A549 (cell line): ENCODE measurements around the gene C1S. TPM values are rescaled to one million over a fixed set of nuclear protein-coding genes. Genes with fewer than 3 reads are reported as not detected.

Experiments used
- ATAC-seq, 2 experiments: fragments of 200-7000 bp in 1 of 2; fragments of >200 bp in 1 of 2; cut with Nextera tagmentation in 1 of 2; cut with Tn5 transposase in 1 of 2; 3 replicates each; pipeline versions ENCODE4 v1.8.0 to v1.9.1; 2018 to 2020; ENCODE audit warnings: mild to moderate bottlenecking in 1 of 2, moderate library complexity in 1 of 2
- CTCF ChIA-PET: fragments of 300-600 bp; sonication (Branson Sonifier 250); formaldehyde crosslinking; extraction: SDS; loops from one replicate; lab custom pipeline; 2021; ENCODE audit warnings: antibody characterized with exemption, inconsistent platforms; lab: Yijun Ruan, JAX
- POLR2A ChIA-PET: fragments of 350-600 bp; formaldehyde crosslinking; extraction: SDS; loops from one replicate; lab custom pipeline; 2021; ENCODE audit warnings: antibody characterized with exemption, inconsistent platforms; lab: Yijun Ruan, JAX
- DNase-seq, 2 experiments: peaks; one replicate each; pipeline versions ENCODE4 v3.0.0 to v3.0.0-alpha.2; 2011 to 2016; ENCODE audit warnings: low read depth in 1 of 2, low spot score in 1 of 2
- FAIRE-seq: peaks from 2 replicates; lab custom pipeline; 2011; peaks lifted over from hg19 to GRCh38; lab: Jason Lieb, UNC
- H3K27ac ChIP-seq, 2 experiments: fragments of >200 bp; sonication (Bioruptor Twin); formaldehyde crosslinking; 3 replicates each; pipeline ENCODE4 v1.5.1; 2016 to 2017
- H3K4me1 ChIP-seq: fragments of >200 bp; sonication (Bioruptor Twin); formaldehyde crosslinking; 3 replicates; pipeline ENCODE4 v1.6.1; 2016
- H3K4me2 ChIP-seq: fragments of >200 bp; sonication (Bioruptor Twin); formaldehyde crosslinking; 3 replicates; pipeline ENCODE4 v1.6.1; 2016
- H3K4me3 ChIP-seq: fragments of >200 bp; sonication (Bioruptor Twin); formaldehyde crosslinking; 3 replicates; pipeline ENCODE4 v1.5.1; 2016
- H3K9me3 ChIP-seq: fragments of >200 bp; sonication (Bioruptor Twin); formaldehyde crosslinking; 3 replicates; pipeline ENCODE4 v1.6.1; 2016
- EHMT2 ChIP-seq: fragments of 200-600 bp; sonication (generic); IDR thresholded peaks from 2 replicates; pipeline ENCODE4 v1.6.1; 2016; ENCODE audit warnings: antibody characterized with exemption, low read depth, mild to moderate bottlenecking, moderate library complexity
- FOSB ChIP-seq: fragments of 250-450 bp; sonication (Bioruptor Pico); IDR thresholded peaks from 2 replicates; pipeline ENCODE4 v1.5.0; 2020; ENCODE audit warnings: mild to moderate bottlenecking, moderate library complexity
- GATA3 ChIP-seq: IDR thresholded peaks from 2 replicates; pipeline ENCODE4 v1.6.1; 2012; ENCODE audit warnings: borderline replicate concordance
- HDAC2 ChIP-seq: fragments of 200-600 bp; sonication (generic); IDR thresholded peaks from 2 replicates; pipeline ENCODE4 v1.6.1; 2016
- HOXB5 ChIP-seq: fragments of 250-450 bp; sonication (Bioruptor Pico); IDR thresholded peaks from 2 replicates; pipeline ENCODE4 v1.5.0; 2020; ENCODE audit warnings: mild to moderate bottlenecking, moderate library complexity
- JUN ChIP-seq, 2 experiments: fragments of >200 bp; sonication (Bioruptor Twin); formaldehyde crosslinking; IDR thresholded peaks; 2 replicates in 1 of 2; 3 replicates in 1 of 2; pipeline ENCODE4 v1.6.1; 2016 to 2017
- KDM5A ChIP-seq: fragments of 200-600 bp; sonication (generic); IDR thresholded peaks from 2 replicates; pipeline ENCODE4 v1.6.1; 2016; ENCODE audit warnings: antibody characterized with exemption, mild to moderate bottlenecking
- NFE2L2 ChIP-seq: fragments of 150-350 bp; conservative IDR thresholded peaks from 2 replicates; pipeline ENCODE4 v1.6.1; 2014; ENCODE audit warnings: low read length
- NPAS2 ChIP-seq: fragments of 250-450 bp; sonication (Bioruptor Pico); IDR thresholded peaks from 2 replicates; pipeline ENCODE4 v1.8.0; 2022; ENCODE audit warnings: mild to moderate bottlenecking, moderate library complexity, borderline replicate concordance
- NR3C1 ChIP-seq: fragments of >200 bp; sonication (Bioruptor Twin); formaldehyde crosslinking; IDR thresholded peaks from 3 replicates; pipeline ENCODE4 v1.6.1; 2017
- POLR2A ChIP-seq: IDR thresholded peaks from 2 replicates; pipeline ENCODE4 v1.6.1; 2012; ENCODE audit warnings: mild to moderate bottlenecking, low read length
- POLR2AphosphoS2 ChIP-seq: conservative IDR thresholded peaks from 2 replicates; pipeline ENCODE4 v1.6.1; 2012; ENCODE audit warnings: low read length, improper control_type of control experiment, inconsistent platforms
- RFX5 ChIP-seq: fragments of 450-650 bp; IDR thresholded peaks from 2 replicates; pipeline ENCODE4 v1.7.1; 2014; ENCODE audit warnings: antibody characterized with exemption, mild to moderate bottlenecking, moderate library complexity
- RNF2 ChIP-seq: fragments of 200-600 bp; sonication (generic); IDR thresholded peaks from 2 replicates; pipeline ENCODE4 v1.6.1; 2016; ENCODE audit warnings: low read depth, mild to moderate bottlenecking, antibody characterized with exemption, moderate library complexity, borderline replicate concordance
- TFCP2L1 ChIP-seq: fragments of 250-450 bp; sonication (Bioruptor Pico); IDR thresholded peaks from 2 replicates; pipeline ENCODE4 v1.5.0; 2021; ENCODE audit warnings: mild to moderate bottlenecking
- ZNF302 ChIP-seq: fragments of 250-450 bp; sonication (Bioruptor Pico); IDR thresholded peaks from 2 replicates; pipeline ENCODE4 v1.9.0; 2021; ENCODE audit warnings: inconsistent platforms, mild to moderate bottlenecking, moderate library complexity
- WGBS: methylation state at CpG from one replicate; pipeline ENCODE4 v1.1.6; 2017; ENCODE audit errors: missing lambda C conversion rate; 5-methylcytosine and 5-hydroxymethylcytosine counted together
- polyA plus RNA-seq, 4 experiments: library from polyadenylated mRNA; depleted of rRNA in 3 of 4; stranded (reverse); fragments of >200 nt; fragmentation: RNase III in 1 of 4; extraction: RNeasy Plus Mini Kit Qiagen cat#74134 plus additional on column Dnase treatment in 1 of 4; gene quantifications; 2 replicates in 3 of 4; 3 replicates in 1 of 4; pipeline ENCODE4 v1.2.3, GENCODE V29; 2011 to 2017
- TF ChIP-seq, protein P1 (sequence below): IDR thresholded peaks from 2 replicates; pipeline ENCODE4 v1.6.1; 2012; ENCODE audit warnings: low read depth, borderline replicate concordance
- TF ChIP-seq, protein P2 (sequence below): IDR thresholded peaks from 2 replicates; pipeline ENCODE4 v1.6.1; 2012
- TF ChIP-seq, protein P3 (sequence below): fragments of 200-600 bp; sonication (generic); IDR thresholded peaks from 2 replicates; pipeline ENCODE4 v1.6.1; 2016; ENCODE audit warnings: antibody characterized with exemption, mild to moderate bottlenecking, moderate library complexity
- TF ChIP-seq, protein P4 (sequence below): fragments of >200 bp; sonication (Bioruptor Twin); formaldehyde crosslinking; IDR thresholded peaks from 3 replicates; pipeline ENCODE4 v1.6.1; 2016
- TF ChIP-seq, protein P5 (sequence below): fragments of 450-650 bp; IDR thresholded peaks from 2 replicates; pipeline ENCODE4 v1.6.1; 2014; ENCODE audit warnings: antibody characterized with exemption
- TF ChIP-seq, protein P6 (sequence below): fragments of 150-350 bp; IDR thresholded peaks from 2 replicates; pipeline ENCODE4 v1.6.1; 2014; ENCODE audit warnings: low read depth, mild to moderate bottlenecking, low read length

C1S gene
- polyA plus RNA-seq, 2 of the 4 experiments (the other 2 are of a cell fraction): 65.5 to 107 TPM

DNA sequence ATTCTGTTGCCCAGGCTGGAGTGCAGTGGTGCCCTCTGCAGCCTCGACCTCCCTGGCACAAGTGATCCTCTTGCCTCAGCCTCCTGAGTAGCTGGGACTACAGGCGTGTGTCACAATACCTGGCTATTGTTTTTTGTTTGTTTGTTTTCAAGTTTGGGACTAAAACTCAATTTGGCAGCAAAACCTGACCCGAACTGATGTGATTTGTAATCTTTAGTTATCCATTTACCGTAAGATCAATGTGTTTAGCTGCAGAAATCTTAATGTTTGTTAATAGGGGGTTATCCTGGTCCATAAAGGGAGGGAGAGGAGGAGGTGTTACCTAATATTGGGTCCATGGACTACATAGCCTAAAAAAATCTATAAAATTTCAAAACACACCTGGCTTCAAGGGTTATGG, 738 bp upstream of the C1S start:
- Histone ChIP-seq H3K9me3 (no peaks in the 10 kb centered on the region), H3K4me2 (peak overlapping the region; percentile 68), H3K4me1 (peaks cover 22% of the 10 kb centered on the region), H3K4me3 (no peak overlapping the region), H3K27ac (peak overlapping the region; percentile 77 to 93)
- ATAC-seq: no peak
- POLR2A ChIA-PET: interaction anchor here (1.2 to 2.6 kb wide), 5 partner anchors 20 to 130 kb away, joined by 3 to 27 read pairs (median 5); partner anchors contain the start of genes C1R, C1RL and PEX5
- WGBS: 92% methylated on average over 4 of the region's 4 CpGs
- no peak for FAIRE-seq
- no peak for DNase-seq
- CTCF ChIA-PET: interaction anchor here (1.0 to 16.5 kb wide), 25 partner anchors 8 to 400 kb away, joined by 3 to 309 read pairs (median 6); partner anchors contain the start of genes C1R and C1RL
- TF ChIP-seq KDM5A (no peak), RNF2 (no peak), JUN (IDR thresholded peaks at IDR 0.05) (no peak), ZNF302 (CRISPR knock-in tag) (no peak), HDAC2 (no peak), NPAS2 (no peak), RFX5 (no peak), EHMT2 (no peak), TFCP2L1 (no peak)
- TF ChIP-seq, protein P1, sequence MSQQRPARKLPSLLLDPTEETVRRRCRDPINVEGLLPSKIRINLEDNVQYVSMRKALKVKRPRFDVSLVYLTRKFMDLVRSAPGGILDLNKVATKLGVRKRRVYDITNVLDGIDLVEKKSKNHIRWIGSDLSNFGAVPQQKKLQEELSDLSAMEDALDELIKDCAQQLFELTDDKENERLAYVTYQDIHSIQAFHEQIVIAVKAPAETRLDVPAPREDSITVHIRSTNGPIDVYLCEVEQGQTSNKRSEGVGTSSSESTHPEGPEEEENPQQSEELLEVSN: no peak
- TF ChIP-seq, protein P2, sequence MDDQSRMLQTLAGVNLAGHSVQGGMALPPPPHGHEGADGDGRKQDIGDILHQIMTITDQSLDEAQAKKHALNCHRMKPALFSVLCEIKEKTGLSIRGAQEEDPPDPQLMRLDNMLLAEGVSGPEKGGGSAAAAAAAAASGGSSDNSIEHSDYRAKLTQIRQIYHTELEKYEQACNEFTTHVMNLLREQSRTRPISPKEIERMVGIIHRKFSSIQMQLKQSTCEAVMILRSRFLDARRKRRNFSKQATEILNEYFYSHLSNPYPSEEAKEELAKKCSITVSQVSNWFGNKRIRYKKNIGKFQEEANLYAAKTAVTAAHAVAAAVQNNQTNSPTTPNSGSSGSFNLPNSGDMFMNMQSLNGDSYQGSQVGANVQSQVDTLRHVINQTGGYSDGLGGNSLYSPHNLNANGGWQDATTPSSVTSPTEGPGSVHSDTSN: no peak
- TF ChIP-seq, protein P3, sequence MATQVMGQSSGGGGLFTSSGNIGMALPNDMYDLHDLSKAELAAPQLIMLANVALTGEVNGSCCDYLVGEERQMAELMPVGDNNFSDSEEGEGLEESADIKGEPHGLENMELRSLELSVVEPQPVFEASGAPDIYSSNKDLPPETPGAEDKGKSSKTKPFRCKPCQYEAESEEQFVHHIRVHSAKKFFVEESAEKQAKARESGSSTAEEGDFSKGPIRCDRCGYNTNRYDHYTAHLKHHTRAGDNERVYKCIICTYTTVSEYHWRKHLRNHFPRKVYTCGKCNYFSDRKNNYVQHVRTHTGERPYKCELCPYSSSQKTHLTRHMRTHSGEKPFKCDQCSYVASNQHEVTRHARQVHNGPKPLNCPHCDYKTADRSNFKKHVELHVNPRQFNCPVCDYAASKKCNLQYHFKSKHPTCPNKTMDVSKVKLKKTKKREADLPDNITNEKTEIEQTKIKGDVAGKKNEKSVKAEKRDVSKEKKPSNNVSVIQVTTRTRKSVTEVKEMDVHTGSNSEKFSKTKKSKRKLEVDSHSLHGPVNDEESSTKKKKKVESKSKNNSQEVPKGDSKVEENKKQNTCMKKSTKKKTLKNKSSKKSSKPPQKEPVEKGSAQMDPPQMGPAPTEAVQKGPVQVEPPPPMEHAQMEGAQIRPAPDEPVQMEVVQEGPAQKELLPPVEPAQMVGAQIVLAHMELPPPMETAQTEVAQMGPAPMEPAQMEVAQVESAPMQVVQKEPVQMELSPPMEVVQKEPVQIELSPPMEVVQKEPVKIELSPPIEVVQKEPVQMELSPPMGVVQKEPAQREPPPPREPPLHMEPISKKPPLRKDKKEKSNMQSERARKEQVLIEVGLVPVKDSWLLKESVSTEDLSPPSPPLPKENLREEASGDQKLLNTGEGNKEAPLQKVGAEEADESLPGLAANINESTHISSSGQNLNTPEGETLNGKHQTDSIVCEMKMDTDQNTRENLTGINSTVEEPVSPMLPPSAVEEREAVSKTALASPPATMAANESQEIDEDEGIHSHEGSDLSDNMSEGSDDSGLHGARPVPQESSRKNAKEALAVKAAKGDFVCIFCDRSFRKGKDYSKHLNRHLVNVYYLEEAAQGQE: no peak

DNA sequence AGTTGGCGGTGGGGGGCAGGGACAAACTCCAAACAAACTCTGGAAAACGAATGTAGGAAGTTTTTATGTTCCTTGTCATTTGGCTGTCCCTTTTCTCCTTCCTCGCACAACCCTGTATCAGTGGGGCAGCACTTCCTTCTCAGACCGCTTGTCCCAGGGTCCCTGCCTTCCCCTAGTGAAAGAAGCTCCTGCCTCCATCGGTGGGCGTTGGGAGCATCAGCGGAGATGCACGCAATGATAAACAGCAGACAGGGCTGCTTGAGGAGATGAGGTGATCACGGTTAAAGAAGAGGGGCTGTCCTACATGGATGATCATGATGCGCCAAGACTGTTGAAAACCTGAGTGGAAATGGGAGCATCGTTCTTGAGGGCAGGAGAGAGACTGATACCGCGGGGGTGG, 620 bp downstream of the C1S start:
- peak overlapping the region; percentile 68 for H3K4me2 ChIP-seq
- DNase-seq (no peak), FAIRE-seq (no peak), ATAC-seq (no peak)
- H3K9me3 ChIP-seq: no peaks in the 10 kb centered on the region
- peak overlapping the region; percentile 77 to 93 for H3K27ac ChIP-seq
- POLR2A ChIA-PET: interaction anchor here (1.2 to 2.6 kb wide), 6 partner anchors 19 to 128 kb away, joined by 3 to 27 read pairs (median 5); partner anchors contain the start of genes C1R, C1RL and PEX5
- H3K4me1 ChIP-seq: peaks cover 22% of the 10 kb centered on the region
- 89% methylated on average over 13 of the region's 13 CpGs for WGBS
- no peak for TF ChIP-seq POLR2AphosphoS2
- TF ChIP-seq POLR2A: no peak
- TF ChIP-seq, protein P3: no peak
- no peak for TF ChIP-seq GATA3
- TF ChIP-seq, protein P4, sequence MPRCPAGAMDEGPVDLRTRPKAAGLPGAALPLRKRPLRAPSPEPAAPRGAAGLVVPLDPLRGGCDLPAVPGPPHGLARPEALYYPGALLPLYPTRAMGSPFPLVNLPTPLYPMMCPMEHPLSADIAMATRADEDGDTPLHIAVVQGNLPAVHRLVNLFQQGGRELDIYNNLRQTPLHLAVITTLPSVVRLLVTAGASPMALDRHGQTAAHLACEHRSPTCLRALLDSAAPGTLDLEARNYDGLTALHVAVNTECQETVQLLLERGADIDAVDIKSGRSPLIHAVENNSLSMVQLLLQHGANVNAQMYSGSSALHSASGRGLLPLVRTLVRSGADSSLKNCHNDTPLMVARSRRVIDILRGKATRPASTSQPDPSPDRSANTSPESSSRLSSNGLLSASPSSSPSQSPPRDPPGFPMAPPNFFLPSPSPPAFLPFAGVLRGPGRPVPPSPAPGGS: no peak
- TF ChIP-seq, protein P5, sequence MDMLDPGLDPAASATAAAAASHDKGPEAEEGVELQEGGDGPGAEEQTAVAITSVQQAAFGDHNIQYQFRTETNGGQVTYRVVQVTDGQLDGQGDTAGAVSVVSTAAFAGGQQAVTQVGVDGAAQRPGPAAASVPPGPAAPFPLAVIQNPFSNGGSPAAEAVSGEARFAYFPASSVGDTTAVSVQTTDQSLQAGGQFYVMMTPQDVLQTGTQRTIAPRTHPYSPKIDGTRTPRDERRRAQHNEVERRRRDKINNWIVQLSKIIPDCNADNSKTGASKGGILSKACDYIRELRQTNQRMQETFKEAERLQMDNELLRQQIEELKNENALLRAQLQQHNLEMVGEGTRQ: no peak
- TF ChIP-seq RFX5: no peak
- TF ChIP-seq, protein P6, sequence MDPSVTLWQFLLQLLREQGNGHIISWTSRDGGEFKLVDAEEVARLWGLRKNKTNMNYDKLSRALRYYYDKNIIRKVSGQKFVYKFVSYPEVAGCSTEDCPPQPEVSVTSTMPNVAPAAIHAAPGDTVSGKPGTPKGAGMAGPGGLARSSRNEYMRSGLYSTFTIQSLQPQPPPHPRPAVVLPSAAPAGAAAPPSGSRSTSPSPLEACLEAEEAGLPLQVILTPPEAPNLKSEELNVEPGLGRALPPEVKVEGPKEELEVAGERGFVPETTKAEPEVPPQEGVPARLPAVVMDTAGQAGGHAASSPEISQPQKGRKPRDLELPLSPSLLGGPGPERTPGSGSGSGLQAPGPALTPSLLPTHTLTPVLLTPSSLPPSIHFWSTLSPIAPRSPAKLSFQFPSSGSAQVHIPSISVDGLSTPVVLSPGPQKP: no peak
- no peak for TF ChIP-seq NFE2L2
- no peak for TF ChIP-seq NR3C1
- no peak for TF ChIP-seq HOXB5 (CRISPR knock-in tag)
- no peak for TF ChIP-seq FOSB (CRISPR knock-in tag)
- TF ChIP-seq, all 56 proteins: peak for 0
- H3K4me3 ChIP-seq: peak overlapping the region; percentile 15; the same call in 1 of the 3 replicates
- CTCF ChIA-PET: interaction anchor here (0.6 to 16.5 kb wide), 31 partner anchors 9 to 399 kb away, joined by 3 to 309 read pairs (median 5); partner anchors contain the start of genes C1R, C1RL, LPCAT3 and PTPN6
